Skeletal muscle tissue (tissue), 4 donors: ENCODE data around the gene SGK1. TPM values are rescaled to one million over a fixed set of nuclear protein-coding genes. Genes with fewer than 3 reads are reported as not detected.
"Not testable (repeated sequence)": the region's sequence is repeated elsewhere in the genome, so short reads cannot be mapped to it uniquely, and the experiment has no call there.

Source experiments
- H3K27ac ChIP-seq: one replicate; pipeline ENCODE4 v1.7.0; 2013; ENCODE audit warnings: mild to moderate bottlenecking, low read depth, low read length, inconsistent platforms
- H3K27me3 ChIP-seq, 3 donors: one replicate each; pipeline ENCODE4 v1.7.0; 2013; ENCODE audit warnings: low read length in 3 of 3; ENCODE audit not compliant: control insufficient read depth in 3 of 3, insufficient read depth in 3 of 3
- H3K36me3 ChIP-seq, 3 donors: one replicate each; pipeline ENCODE4 v1.7.0; 2013; ENCODE audit warnings: low read length in 3 of 3; ENCODE audit not compliant: control insufficient read depth in 3 of 3, insufficient read depth in 3 of 3
- H3K4me1 ChIP-seq, 3 donors: one replicate each; pipeline ENCODE4 v1.7.0; 2013; ENCODE audit warnings: low read length in 3 of 3, mild to moderate bottlenecking in 3 of 3; ENCODE audit not compliant: control insufficient read depth in 3 of 3, insufficient read depth in 3 of 3
- H3K4me3 ChIP-seq, 3 donors: one replicate each; pipeline ENCODE4 v1.7.0; 2013; ENCODE audit warnings: low read length in 3 of 3
- H3K9ac ChIP-seq, 3 donors: one replicate each; pipeline ENCODE4 v1.7.0; 2013; ENCODE audit warnings: low read length in 3 of 3, mild to moderate bottlenecking in 3 of 3, moderate library complexity in 2 of 3, low read depth in 1 of 3
- H3K9me3 ChIP-seq, 3 donors: one replicate each; pipeline ENCODE4 v1.7.0; 2013; ENCODE audit warnings: low read length in 3 of 3; ENCODE audit not compliant: control insufficient read depth in 3 of 3
- total RNA-seq: library from RNA; depleted of rRNA; stranded (reverse); fragments of >200 nt; gene quantifications from one replicate; pipeline ENCODE4 v1.2.3, GENCODE V29; 2014
- donor health status: Osteomylitis.

The SGK1 gene
- total RNA-seq, 1 donor from 2014 or later = 74.1 TPM

- no peaks in the 10 kb centered on the region for H3K4me1 ChIP-seq
- H3K9me3 ChIP-seq = no peaks in the 10 kb centered on the region
- H3K27me3 ChIP-seq = no peaks in the 10 kb centered on the region
- no peaks in the 10 kb centered on the region for H3K36me3 ChIP-seq
- H3K4me3 ChIP-seq = no peak overlapping the region
- H3K9ac ChIP-seq = no peak overlapping the region
- no peak overlapping the region for H3K27ac ChIP-seq
Measured at GRCh38 chr6:134261766-134262165, 56.1 kb downstream of the SGK1 start.

GRCh38 chr6:134258849-134259306, 59.0 kb downstream of the SGK1 start:
- H3K4me3 ChIP-seq = no peak overlapping the region
- H3K9ac ChIP-seq = no peak overlapping the region
- peaks cover 0 to under 1% (median 0%) of the 10 kb centered on the region in 3 donors for H3K4me1 ChIP-seq
- no peak overlapping the region for H3K27ac ChIP-seq
- no peaks in the 10 kb centered on the region for H3K27me3 ChIP-seq
- H3K36me3 ChIP-seq = no peaks in the 10 kb centered on the region
- no peaks in the 10 kb centered on the region for H3K9me3 ChIP-seq

- H3K36me3 ChIP-seq = no peaks in the 10 kb centered on the region
- no peak overlapping the region for H3K4me3 ChIP-seq
- no peaks in the 10 kb centered on the region for H3K9me3 ChIP-seq
- H3K4me1 ChIP-seq = peaks cover 0 to 3% (median 3%) of the 10 kb centered on the region in 3 donors
- no peak overlapping the region for H3K27ac ChIP-seq
- H3K27me3 ChIP-seq = no peaks in the 10 kb centered on the region
- no peak overlapping the region for H3K9ac ChIP-seq
Measured at GRCh38 chr6:134257516-134257915, 60.4 kb downstream of the SGK1 start.

- Histone ChIP-seq H3K9ac (no peak overlapping the region), H3K4me1 (peaks cover 0 to 3% (median 3%) of the 10 kb centered on the region in 3 donors), H3K36me3 (no peaks in the 10 kb centered on the region), H3K27ac (no peak overlapping the region), H3K4me3 (no peak overlapping the region), H3K27me3 (no peaks in the 10 kb centered on the region), H3K9me3 (no peaks in the 10 kb centered on the region)
Measured at GRCh38 chr6:134256862-134257261, 61.0 kb downstream of the SGK1 start.

- H3K9ac ChIP-seq, H3K4me3 ChIP-seq, H3K27me3 ChIP-seq, H3K4me1 ChIP-seq, H3K36me3 ChIP-seq, H3K9me3 ChIP-seq, H3K27ac ChIP-seq: not testable (repeated sequence)
Measured at GRCh38 chr6:134255280-134255679, 62.6 kb downstream of the SGK1 start.

- H3K4me1 ChIP-seq = peaks cover 10 to 14% (median 11%) of the 10 kb centered on the region in 3 donors
- H3K4me3 ChIP-seq = no peak overlapping the region
- no peaks in the 10 kb centered on the region for H3K36me3 ChIP-seq
- peak overlapping the region; percentile 39 for H3K27ac ChIP-seq
- H3K9me3 ChIP-seq = no peaks in the 10 kb centered on the region
- peak overlapping the region in 1 of 3 donors; percentile 57 for H3K9ac ChIP-seq
- no peaks in the 10 kb centered on the region for H3K27me3 ChIP-seq
Measured at GRCh38 chr6:134254118-134254517, 63.8 kb downstream of the SGK1 start.

GRCh38 chr6:134253681-134254080, 64.2 kb downstream of the SGK1 start:
- Histone ChIP-seq H3K9me3 (no peaks in the 10 kb centered on the region), H3K4me3 (no peak overlapping the region), H3K27me3 (no peaks in the 10 kb centered on the region), H3K36me3 (no peaks in the 10 kb centered on the region), H3K27ac (peak overlapping the region; percentile 39), H3K9ac (peak overlapping the region in 1 of 3 donors; percentile 57), H3K4me1 (peaks cover 11 to 18% (median 11%) of the 10 kb centered on the region in 3 donors)

GRCh38 chr6:134251320-134251719, 66.6 kb downstream of the SGK1 start:
- H3K9ac ChIP-seq = no peak overlapping the region
- no peaks in the 10 kb centered on the region for H3K9me3 ChIP-seq
- no peak overlapping the region for H3K4me3 ChIP-seq
- no peaks in the 10 kb centered on the region for H3K36me3 ChIP-seq
- H3K27ac ChIP-seq = no peak overlapping the region
- peaks cover 24 to 31% (median 29%) of the 10 kb centered on the region in 3 donors for H3K4me1 ChIP-seq
- no peaks in the 10 kb centered on the region for H3K27me3 ChIP-seq

- Histone ChIP-seq H3K4me3 (no peak overlapping the region), H3K9me3 (no peaks in the 10 kb centered on the region), H3K4me1 (peaks cover 24 to 31% (median 29%) of the 10 kb centered on the region in 3 donors), H3K27ac (no peak overlapping the region), H3K27me3 (no peaks in the 10 kb centered on the region), H3K9ac (no peak overlapping the region), H3K36me3 (no peaks in the 10 kb centered on the region)
Measured at GRCh38 chr6:134250776-134251175, 67.1 kb downstream of the SGK1 start.

GRCh38 chr6:134249759-134250602, 67.9 kb downstream of the SGK1 start:
- H3K4me1 ChIP-seq = peaks cover 24 to 31% (median 29%) of the 10 kb centered on the region in 3 donors
- peak overlapping the region; percentile 82 for H3K27ac ChIP-seq
- H3K9me3 ChIP-seq = no peaks in the 10 kb centered on the region
- no peaks in the 10 kb centered on the region for H3K36me3 ChIP-seq
- H3K9ac ChIP-seq = peak overlapping the region; percentile 13 to 55 (median 36)
- H3K27me3 ChIP-seq = no peaks in the 10 kb centered on the region
- peak overlapping the region in 2 of 3 donors; percentile 28 to 30 for H3K4me3 ChIP-seq
